Colonic mucosa (tissue), 4 donors: ENCODE data around the gene TLCD4. TPM values are rescaled to one million over a fixed set of nuclear protein-coding genes. Genes with fewer than 3 reads are reported as not detected.
A peak's percentile ranks its signal among the peaks of the same experiment; 100 is the strongest.

Experiments
- DNase-seq: peaks from one replicate; pipeline ENCODE4 v3.0.0-alpha.2; 2020
- H3K27ac ChIP-seq: fragments of 200-600 bp; one replicate; pipeline ENCODE4 v1.8.0; 2021
- H3K27me3 ChIP-seq: fragments of 200-600 bp; one replicate; pipeline ENCODE4 v1.8.0; 2021
- H3K36me3 ChIP-seq: fragments of 200-600 bp; one replicate; pipeline ENCODE4 v1.8.0; 2021
- H3K4me1 ChIP-seq: fragments of 200-600 bp; one replicate; pipeline ENCODE4 v1.8.0; 2021; ENCODE audit warnings: mild to moderate bottlenecking
- H3K4me3 ChIP-seq: fragments of 200-600 bp; one replicate; pipeline ENCODE4 v1.8.0; 2021
- H3K9ac ChIP-seq, 2 donors: one replicate each; pipeline ENCODE4 v1.7.0; 2013; ENCODE audit warnings: control low read depth in 2 of 2, low read depth in 2 of 2, low read length in 2 of 2
- H3K9me3 ChIP-seq: fragments of 200-600 bp; one replicate; pipeline ENCODE4 v1.8.0; 2021
- CTCF ChIP-seq: fragments of 200-600 bp; IDR thresholded peaks from one replicate; pipeline ENCODE4 v1.8.0; 2022; ENCODE audit warnings: antibody characterized with exemption, mild to moderate bottlenecking
- intact Hi-C: fragments of 100-400 bp; cut with DNase I; formaldehyde crosslinking; loops from one replicate; pipeline ENCODE4 v1.14.1; 2022
- total RNA-seq, 2 donors: library from RNA; stranded (reverse); fragmentation: NEBNext Ultra II Directional in 1 of 2; extraction: Animal tissue kit (Norgen Biotek cat#: 25700) in 1 of 2; gene quantifications; one replicate each; pipeline ENCODE4 v1.2.1, GENCODE V29; 2021
- donor health status: healthy.
- donor health status: DM: no; HTN: no; CAD: no.
- donor health status: DM: no; HTN: no; CAD: no.

The TLCD4 gene
- total RNA-seq, 2 donors from 2014 or later: 28.3 to 46.0 TPM

DNA sequence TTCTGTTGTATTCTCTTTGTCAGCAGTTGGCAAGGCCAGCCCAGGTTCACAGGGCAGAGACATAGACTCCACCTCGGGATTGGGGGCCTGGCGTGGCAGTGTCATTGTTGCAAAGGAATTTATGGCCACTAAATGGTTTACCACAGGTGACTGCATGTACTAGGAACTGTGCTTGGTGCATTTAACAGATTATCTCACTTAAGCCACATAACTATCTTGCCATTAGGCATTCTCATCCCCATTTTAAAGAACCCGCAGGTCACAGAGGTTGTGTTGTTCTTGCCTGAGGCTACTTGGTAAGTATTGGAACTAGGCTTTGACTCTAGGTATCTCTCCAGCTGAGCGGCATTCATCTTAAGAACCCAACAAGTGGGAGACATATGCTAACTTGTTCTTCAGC is 9.7 kb downstream of the TLCD4 start:
- Histone ChIP-seq H3K4me3 (no peak overlapping the region), H3K9me3 (no peaks in the 10 kb centered on the region), H3K4me1 (no peaks in the 10 kb centered on the region), H3K27ac (no peak overlapping the region), H3K27me3 (no peaks in the 10 kb centered on the region), H3K9ac (no peak overlapping the region), H3K36me3 (no peaks in the 10 kb centered on the region)
- no peak for TF ChIP-seq CTCF
- intact Hi-C loops: loop anchor here (10.0 kb wide), 1 partner anchor 108 kb away; the partner anchor contains the start of gene RWDD3
- peak; percentile 27 for DNase-seq

GRCh38 chr1:95127380-95127779 is 10.2 kb downstream of the TLCD4 start:
- H3K27me3 ChIP-seq: no peaks in the 10 kb centered on the region
- no peak overlapping the region for H3K9ac ChIP-seq
- no peaks in the 10 kb centered on the region for H3K4me1 ChIP-seq
- H3K4me3 ChIP-seq: no peak overlapping the region
- H3K27ac ChIP-seq: no peak overlapping the region
- intact Hi-C loops: loop anchor here (10.0 kb wide), 1 partner anchor 107 kb away; the partner anchor contains the start of gene RWDD3
- TF ChIP-seq CTCF: no peak
- H3K36me3 ChIP-seq: no peaks in the 10 kb centered on the region
- no peaks in the 10 kb centered on the region for H3K9me3 ChIP-seq
- no peak for DNase-seq

DNA sequence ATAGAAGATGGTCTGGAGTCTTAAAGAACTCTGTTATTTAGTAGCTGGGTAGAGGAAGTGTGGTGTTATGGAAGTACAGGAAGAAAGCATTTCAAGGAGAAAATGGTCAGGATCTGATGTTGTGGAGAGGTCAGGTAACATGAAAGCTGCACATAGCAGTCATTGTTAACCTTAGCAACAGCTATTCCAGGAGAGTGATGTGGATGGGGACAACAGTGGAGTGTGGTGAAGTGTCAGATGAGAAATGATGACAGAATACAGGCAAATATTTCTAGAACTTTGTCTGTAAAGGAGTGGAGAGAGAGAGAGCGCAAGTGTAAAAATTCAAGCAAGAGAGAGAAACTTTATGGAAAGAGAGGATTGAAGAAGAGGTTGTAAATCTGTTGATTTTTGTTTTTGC is 15.6 kb downstream of the TLCD4 start:
- Histone ChIP-seq H3K4me1 (no peaks in the 10 kb centered on the region), H3K9ac (no peak overlapping the region), H3K9me3 (no peaks in the 10 kb centered on the region), H3K27me3 (no peaks in the 10 kb centered on the region), H3K27ac (no peak overlapping the region), H3K36me3 (no peaks in the 10 kb centered on the region), H3K4me3 (no peak overlapping the region)
- intact Hi-C loops: no loop called here
- TF ChIP-seq CTCF: no peak
- DNase-seq: no peak

DNA sequence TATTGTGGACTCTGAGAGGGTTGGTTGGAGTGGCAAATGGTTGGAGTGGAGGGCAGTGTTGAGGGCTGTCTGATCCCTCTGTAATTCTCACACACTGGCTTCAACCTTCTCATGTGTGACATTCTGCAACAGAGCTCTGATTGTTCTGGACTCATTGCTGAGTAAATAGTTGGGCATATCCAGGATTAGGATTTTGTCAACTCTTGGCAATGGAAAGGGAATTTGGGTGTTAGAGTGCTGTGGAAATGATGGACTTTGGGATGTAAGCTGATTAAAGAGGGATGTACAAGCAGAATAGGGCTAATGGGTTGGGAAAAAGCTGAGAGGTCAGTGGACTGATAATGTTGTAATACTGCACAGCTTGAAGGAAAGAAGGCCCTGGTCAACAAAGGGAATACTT is 16.5 kb downstream of the TLCD4 start:
- Histone ChIP-seq H3K27ac (no peak overlapping the region), H3K4me1 (no peaks in the 10 kb centered on the region), H3K27me3 (no peaks in the 10 kb centered on the region), H3K9ac (no peak overlapping the region), H3K36me3 (no peaks in the 10 kb centered on the region), H3K4me3 (no peak overlapping the region), H3K9me3 (no peaks in the 10 kb centered on the region)
- no peak for TF ChIP-seq CTCF
- no peak for DNase-seq
- intact Hi-C loops: no loop called here

DNA sequence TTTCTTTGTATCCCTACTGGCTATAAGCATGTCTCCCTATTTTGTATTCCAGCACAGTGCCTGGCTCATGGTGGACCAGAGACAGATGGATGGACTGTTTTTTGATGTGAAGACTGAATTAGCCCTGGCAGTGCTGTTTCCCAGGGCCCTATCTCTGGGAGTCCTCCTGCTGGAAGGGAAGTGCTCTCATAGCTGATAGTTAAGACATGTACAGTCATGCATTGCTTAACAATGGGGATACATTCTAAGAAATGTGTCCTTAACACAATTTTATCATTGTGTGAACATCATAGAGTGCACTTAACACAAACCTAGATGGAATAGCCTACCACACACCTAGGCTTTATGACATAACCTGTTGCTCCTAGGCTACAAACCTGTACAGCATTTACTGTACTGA is 21.1 kb downstream of the TLCD4 start:
- TF ChIP-seq CTCF: no peak
- Histone ChIP-seq H3K9ac (no peak overlapping the region), H3K4me1 (no peaks in the 10 kb centered on the region), H3K27ac (no peak overlapping the region), H3K4me3 (no peak overlapping the region), H3K27me3 (no peaks in the 10 kb centered on the region), H3K9me3 (no peaks in the 10 kb centered on the region), H3K36me3 (no peaks in the 10 kb centered on the region)
- intact Hi-C loops: no loop called here
- DNase-seq: no peak

- intact Hi-C loops: no loop called here
- Histone ChIP-seq H3K27ac (no peak overlapping the region), H3K27me3 (no peaks in the 10 kb centered on the region), H3K4me1 (no peaks in the 10 kb centered on the region), H3K9me3 (no peaks in the 10 kb centered on the region), H3K9ac (no peak overlapping the region), H3K36me3 (no peaks in the 10 kb centered on the region), H3K4me3 (no peak overlapping the region)
- DNase-seq: no peak
- no peak for TF ChIP-seq CTCF
Measured at GRCh38 chr1:95139039-95139438, 21.9 kb downstream of the TLCD4 start.
